GM18861 (cell line): ENCODE measurements around the gene RAB33B.
"Not testable (repeated sequence)": the region's sequence is repeated elsewhere in the genome, so short reads cannot be mapped to it uniquely, and the experiment has no call there.

Source experiments
- ATAC-seq: cut with Tn5 transposase; IDR thresholded peaks from one replicate; pipeline ENCODE4 v1.9.1; 2021; ENCODE audit not compliant: unreplicated experiment

RAB33B gene

DNA sequence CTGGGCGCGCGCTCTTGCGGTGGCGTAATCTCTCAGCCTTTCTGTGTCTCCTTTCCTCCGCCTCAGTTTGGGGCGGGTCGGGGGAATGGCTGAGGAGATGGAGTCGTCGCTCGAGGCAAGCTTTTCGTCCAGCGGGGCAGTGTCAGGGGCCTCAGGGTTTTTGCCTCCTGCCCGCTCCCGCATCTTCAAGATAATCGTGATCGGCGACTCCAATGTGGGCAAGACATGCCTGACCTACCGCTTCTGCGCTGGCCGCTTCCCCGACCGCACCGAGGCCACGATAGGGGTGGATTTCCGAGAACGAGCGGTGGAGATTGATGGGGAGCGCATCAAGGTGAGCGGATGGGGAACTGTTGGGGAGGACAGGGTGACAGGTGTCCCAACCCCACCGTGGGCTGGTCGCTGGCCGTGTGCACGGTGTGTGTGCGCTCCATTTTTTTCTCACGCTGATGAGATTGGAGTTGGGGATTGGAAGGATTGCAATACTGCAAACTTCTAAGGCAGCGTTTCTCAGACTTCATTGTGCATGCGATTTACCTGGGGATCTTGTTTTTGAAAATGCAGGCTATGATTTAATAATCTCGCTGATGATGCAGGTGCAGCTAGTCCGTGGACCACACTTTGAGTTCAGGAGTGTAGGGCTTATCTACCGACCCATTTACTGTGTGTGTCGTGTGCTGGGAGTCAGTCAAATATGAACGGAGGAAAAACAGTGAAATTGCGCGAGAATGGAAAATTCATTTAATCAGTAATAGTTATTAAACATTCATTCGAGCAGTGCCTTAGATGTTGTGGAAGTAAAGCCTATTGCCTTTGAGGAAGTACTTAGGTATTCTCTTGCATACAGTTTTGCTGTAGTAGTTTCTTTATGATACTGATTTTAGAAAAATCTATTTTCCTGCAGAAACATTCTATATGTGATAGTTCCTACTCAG lies at the start of gene RAB33B:
Gene RAB33B (plus strand): TSS at position 11 of the 935 bp plus-strand sequence. CDS start 75 bp downstream, at position 86.
- ATAC-seq: peak; percentile 0

DNA sequence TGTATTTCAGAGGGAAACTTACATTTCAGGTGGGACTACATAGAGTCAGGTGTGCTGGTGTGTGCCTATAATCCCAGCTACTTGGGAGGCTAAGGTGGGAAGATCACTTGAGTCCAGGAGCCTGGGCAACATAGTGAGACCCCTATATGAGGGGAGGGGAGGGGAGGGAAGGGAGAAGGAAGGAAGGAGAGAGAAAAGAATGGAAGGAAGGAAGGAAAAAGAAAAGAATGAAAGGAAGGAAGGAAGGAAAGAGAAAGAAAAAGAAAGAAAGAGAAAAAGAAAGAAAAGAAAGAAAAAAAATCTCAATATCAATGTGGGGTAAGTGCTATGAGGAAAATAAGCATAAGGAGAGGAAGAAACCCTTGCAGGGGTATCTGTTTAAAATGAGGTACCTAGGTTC lies 43.6 kb upstream of the RAB33B start:
- no peak for ATAC-seq

- ATAC-seq: not testable (repeated sequence)
Measured at GRCh38 chr4:139414671-139415210, 39.2 kb upstream of the RAB33B start.

DNA sequence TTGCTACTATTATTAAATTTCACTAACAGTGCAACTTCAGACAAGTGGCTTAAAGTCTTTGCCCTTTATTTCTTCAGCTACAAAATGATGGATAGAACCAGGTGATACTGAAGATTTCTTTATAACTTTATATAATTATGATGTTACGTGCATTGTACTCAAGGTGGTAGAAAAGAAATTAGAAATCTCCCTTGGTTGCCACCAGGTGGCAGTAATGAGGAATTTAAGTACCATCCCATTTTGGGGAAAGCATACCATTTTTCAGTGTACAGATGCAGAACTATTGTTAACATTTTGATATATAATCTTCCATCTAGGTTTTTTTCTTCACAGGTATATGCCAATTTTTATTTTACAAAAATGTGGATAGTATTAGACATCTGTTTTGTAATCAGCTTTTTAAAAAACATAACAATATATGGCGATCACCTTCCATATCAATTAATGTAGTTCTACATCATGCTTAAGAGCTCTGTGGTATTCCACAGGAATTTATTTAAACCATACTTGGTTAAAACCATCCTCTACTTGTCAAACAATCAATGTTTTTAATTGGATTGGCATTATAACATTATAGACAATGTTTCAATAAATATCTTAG lies 37.7 kb upstream of the RAB33B start:
- no peak for ATAC-seq

DNA sequence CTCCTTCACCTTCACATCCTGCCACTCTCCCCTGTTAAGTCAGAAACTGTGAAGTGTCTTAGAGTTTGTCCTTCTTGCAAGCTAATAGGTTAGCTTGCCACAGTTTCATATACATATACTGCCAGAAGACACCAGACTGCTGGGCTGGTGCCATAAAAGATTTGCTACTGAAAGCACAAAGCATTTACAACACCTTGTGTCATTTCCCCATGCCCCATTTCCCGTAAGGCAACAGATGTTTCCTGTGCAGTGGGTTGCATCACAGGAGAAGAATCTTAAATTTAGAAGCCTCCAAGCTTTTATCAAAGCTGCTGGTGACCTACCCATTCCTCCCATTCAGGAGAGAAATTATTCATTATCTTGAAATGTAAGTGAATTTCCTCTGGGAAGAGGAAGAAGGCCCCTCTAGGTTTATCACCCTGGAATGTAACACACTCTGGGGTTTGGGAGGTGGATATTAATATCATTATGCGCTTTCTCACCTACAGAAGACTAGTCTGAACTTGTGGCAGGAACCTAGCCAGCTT lies 34.5 kb upstream of the RAB33B start:
- peak; percentile 62 for ATAC-seq

- no peak for ATAC-seq
Measured at GRCh38 chr4:139420652-139421051, 33.3 kb upstream of the RAB33B start.

DNA sequence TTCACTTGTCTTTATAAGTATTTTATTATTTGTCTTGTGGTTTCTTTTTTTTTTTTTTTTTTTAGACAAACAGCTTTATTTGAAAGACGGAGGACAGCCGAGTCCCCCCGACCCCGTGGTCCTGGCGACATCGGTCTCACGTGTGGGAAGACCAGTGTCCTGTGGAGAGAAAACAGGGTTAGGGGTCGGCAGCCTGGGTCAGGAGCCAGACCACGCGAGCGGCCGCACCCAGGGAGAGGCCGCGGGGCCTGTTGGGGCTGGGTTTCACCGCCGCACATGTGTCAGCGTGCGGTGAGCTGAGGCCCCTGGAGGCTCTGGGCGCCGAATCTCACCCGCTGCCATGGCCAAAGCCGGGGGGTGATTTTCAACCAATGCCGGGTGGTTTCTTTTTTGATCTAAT lies 17.8 kb upstream of the RAB33B start:
- ATAC-seq: no peak

GRCh38 chr4:139438141-139438540 lies 15.8 kb upstream of the RAB33B start:
- no peak for ATAC-seq

DNA sequence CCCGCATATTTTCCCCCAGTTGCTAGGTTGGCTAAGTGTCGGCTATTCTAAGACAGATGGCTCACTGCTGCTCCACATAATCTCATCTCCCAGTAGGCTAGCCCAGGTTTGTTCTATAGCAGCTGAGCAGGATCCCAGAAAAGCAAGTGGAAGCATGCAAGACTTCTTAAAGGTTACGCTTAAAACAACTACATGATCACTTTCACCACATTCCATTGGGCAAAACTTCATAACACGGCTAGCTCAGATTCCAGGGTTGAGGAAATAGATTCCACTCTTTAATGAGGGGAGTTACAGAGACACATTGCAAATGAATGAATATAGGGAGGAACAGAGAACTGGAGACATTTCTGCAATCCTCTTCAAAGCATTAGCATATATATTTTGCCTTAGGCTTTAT lies 12.9 kb upstream of the RAB33B start:
- no peak for ATAC-seq

DNA sequence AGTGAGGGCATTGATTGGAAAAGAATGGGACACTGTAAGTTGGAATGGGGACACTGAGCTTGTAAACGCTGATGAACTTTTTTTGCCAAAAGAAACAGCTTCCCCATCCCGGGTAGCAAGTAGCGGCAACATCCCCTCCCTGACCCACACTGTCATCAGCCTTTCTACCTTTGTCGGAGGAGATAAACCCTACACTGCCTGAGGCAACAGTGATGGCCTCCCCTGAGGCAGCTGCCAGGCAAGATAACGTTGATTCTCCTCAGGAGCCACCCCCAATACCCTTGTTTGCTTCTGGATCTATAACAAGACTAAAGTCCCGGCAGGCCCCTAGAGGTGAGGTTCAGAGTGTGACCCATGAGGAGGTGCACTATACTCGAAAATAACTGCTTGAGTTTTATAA lies 10.3 kb upstream of the RAB33B start:
- no peak for ATAC-seq

DNA sequence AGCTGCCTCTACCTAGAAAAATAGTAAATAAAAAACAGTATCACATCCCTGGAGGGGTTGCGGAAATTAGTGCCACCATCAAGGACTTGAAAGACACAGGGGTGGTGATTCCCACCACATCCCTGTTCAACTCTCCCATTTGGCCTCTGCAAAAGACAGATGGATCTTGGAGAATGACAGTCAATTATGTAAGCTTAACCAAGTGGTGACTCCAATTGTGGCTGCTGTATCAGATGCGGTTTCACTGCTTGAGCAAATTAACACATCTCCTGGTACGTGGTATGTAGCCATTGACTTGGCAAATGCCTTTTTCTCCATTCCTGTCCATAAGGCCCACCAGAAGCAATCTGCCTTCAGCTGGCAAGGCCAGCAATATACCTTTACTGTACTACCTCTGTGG lies 9.0 kb upstream of the RAB33B start:
- ATAC-seq: not testable (repeated sequence)

- not testable (repeated sequence) for ATAC-seq
Measured at GRCh38 chr4:139447078-139447477, 6.8 kb upstream of the RAB33B start.

DNA sequence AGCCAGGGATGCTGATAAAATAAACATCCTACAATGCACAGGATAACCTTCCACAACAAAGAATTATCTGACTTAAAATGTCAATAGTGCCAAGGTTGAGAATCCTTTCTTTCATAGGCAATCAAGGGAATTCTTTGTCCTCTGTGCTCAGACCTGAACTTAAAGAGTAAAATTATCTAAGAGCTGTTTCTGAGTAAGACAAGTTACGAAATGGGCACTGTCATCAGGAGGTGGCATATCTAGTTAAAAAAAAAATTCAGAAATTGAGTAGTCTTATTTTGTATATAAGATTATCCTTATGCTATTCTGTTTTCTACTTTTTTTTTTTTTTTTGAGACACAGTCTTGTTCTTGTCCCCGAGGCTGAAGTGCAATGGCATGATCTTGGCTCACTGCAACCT lies 3.3 kb upstream of the RAB33B start:
- no peak for ATAC-seq

DNA sequence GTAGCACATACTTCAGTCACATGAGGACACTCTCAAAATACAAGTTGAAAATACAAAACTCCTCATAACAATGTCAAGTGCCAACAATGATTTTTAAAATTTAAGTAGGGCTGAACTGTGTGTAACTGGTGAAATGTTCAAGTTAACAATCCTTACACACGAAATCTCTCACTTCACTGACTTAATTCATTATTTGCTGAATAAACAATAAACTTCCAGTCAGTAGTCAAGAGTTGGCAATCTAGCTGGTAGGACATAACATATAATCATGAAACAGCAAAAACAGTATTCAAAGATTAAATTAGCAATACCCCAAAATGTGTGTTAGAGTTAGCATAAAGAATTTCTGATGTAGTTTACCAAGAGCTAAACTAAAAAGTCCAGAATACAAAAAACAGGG lies 1.9 kb upstream of the RAB33B start:
- ATAC-seq: no peak

GRCh38 chr4:139453041-139453370 lies 915 bp upstream of the RAB33B start:
- peak; percentile 42 for ATAC-seq

GRCh38 chr4:139453371-139454110 lies 380 bp upstream of the RAB33B start:
- ATAC-seq: peak; percentile 90

DNA sequence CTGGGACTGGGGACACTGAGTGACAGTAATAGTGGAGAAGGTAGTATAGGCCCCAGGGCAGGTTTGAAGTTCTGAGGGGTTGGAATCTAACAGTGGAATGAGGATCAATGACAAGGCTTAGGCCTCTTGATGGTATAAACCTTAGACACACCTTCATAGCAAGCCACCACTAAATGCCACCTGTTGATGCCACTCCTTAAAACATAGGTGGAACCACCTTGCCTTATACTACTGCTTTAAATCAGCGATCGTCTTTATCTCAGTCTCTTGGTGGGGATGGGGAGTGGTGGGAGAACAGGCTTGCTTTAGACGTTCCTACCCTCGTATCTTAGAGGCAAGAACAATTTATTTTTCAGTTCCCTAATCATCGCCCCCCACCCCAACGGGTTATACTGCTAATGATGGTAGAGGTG lies 1.2 kb downstream of the RAB33B start:
- ATAC-seq: no peak

DNA sequence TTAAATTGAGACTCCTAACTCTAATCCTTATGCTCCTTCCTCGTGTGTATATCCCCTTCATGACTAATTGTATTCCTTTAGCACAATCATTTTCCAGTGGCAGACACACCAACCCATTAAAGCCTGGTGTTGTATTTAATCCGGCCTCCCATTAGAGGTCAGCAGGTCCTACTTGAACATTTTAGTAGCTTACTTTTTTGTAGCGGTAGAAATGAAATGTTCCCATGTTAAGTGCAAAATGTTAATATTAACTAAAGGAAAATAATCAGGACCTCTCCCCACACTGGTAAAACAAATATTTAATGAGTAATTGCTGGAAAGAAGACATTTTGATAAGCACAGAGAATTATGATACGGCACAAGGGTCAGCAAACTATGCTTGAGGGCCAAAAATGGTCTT lies 3.4 kb downstream of the RAB33B start:
- ATAC-seq: no peak

DNA sequence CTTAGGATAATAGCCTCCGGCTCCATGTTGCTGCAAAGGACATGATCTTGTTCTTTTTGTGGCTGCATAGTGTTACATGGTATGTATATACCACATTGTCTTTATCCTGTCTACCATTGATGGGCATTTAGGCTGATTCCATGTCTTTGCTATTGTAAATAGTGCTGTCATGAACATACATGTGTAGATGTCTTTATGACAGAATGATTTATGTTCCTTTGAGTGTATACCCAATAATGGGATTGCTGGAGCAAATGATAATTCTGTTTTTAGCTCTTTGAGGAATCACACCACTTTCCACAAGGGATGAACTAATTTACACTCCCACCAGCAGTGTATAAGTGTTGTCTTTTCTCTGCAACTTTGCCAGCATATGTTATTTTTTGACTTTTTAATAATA lies 4.6 kb downstream of the RAB33B start:
- ATAC-seq: no peak

DNA sequence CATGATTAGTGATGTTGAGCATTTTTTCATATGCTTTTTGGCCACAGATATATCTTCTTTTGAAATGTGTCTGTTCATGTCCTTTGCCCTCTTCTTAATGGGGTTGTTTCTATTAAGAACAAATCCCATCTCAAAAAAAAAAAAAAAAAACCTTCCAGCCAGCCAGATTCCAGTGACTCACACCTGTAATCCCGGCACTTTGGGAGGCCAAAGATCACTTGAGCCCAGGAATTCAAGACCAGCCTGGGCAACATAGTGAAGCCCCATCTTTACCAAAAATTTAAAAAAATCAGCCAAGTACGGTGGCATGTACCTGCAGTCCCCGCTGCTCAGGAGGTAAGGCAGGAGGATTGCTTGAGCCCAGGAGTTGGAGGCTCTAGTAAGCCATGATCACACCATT lies 5.1 kb downstream of the RAB33B start:
- ATAC-seq: no peak

- ATAC-seq: no peak
Measured at GRCh38 chr4:139460565-139460964, 6.6 kb downstream of the RAB33B start.
